Measurements from ENCODE around the gene SERPINF2. TPM values are rescaled to one million over a fixed set of nuclear protein-coding genes. Genes with fewer than 3 reads are reported as not detected.

The SERPINF2 gene
- total RNA-seq, 1 experiment from 2014 or later, result 0.68 TPM

- H3K27ac ChIP-seq (ENCODE audit: insufficient read length, low read depth, low read length), result no peak overlapping the region
- DNase-seq, result no peak
- peaks cover 2% of the 10 kb centered on the region; the same call in 1 of the 2 replicates for H3K27me3 Mint-ChIP-seq (ENCODE audit: low read depth)
- H3K79me1 ChIP-seq (ENCODE audit: insufficient read depth, low read depth, low read length, poor library complexity, severe bottlenecking), result no peaks in the 10 kb centered on the region
- H2BK5ac ChIP-seq (ENCODE audit: insufficient read length, low read length), result no peak overlapping the region
- no peaks in the 10 kb centered on the region for H4K20me1 ChIP-seq (ENCODE audit: control insufficient read depth, insufficient read depth, insufficient read length)
- H2BK12ac ChIP-seq (ENCODE audit: insufficient read length, low read depth, low read length), result no peak overlapping the region
- peaks cover 2 to 4% of the 10 kb centered on the region in 2 experiments; a peak in 1 of 4 replicates for H3K4me1 Mint-ChIP-seq
- no CpG with 5 or more reads among the region's 54 CpGs for WGBS (ENCODE audit: extremely low coverage, insufficient read length, low lambda C conversion rate)
- H2AFZ ChIP-seq (ENCODE audit: low read length), result no peak overlapping the region
- no peak overlapping the region for H4K91ac ChIP-seq (ENCODE audit: insufficient read length, low read depth, low read length)
- no peaks in the 10 kb centered on the region for H3K4me1 ChIP-seq (ENCODE audit: insufficient read depth, low read length)
- H3K4ac ChIP-seq (ENCODE audit: low read depth, low read length), result no peak overlapping the region
- H3K27me3 ChIP-seq (ENCODE audit: insufficient read depth, low read length), result no peaks in the 10 kb centered on the region
- no peak overlapping the region for H3K23ac ChIP-seq (ENCODE audit: insufficient read length, low read depth, low read length)
- no peak overlapping the region; the same call in 1 of the 2 replicates for H3K14ac ChIP-seq (ENCODE audit: insufficient read depth, low read length)
- H3K79me2 ChIP-seq (ENCODE audit: insufficient read depth, low read length), result no peaks in the 10 kb centered on the region
- TF ChIP-seq CTCF (conservative IDR thresholded peaks at IDR 0.05), result no peak
- no peak overlapping the region for H3K56ac ChIP-seq (ENCODE audit: insufficient read length, low read depth, low read length)
- H3K27ac Mint-ChIP-seq, result peak overlapping the region in 1 of 3 experiments; percentile 56; a peak in 1 of 7 replicates
- no peak overlapping the region for H2BK20ac ChIP-seq (ENCODE audit: low read depth, low read length, poor library complexity, severe bottlenecking)
- peaks cover 0 to 9% (median 0%) of the 10 kb centered on the region in 3 experiments; a peak in 4 of 7 replicates for H3K36me3 Mint-ChIP-seq (ENCODE audit: insufficient read depth in 1 of 3, low read depth in 3 of 3)
- H3K4me2 ChIP-seq (ENCODE audit: insufficient read depth, insufficient read length, low read length), result peak overlapping the region; percentile 25
- H3K4me3 Mint-ChIP-seq, result peak overlapping the region; percentile 63 to 72
- peaks cover 4% of the 10 kb centered on the region for H3K23me2 ChIP-seq (ENCODE audit: insufficient read length, low read depth, low read length, poor library complexity, severe bottlenecking)
- H4K5ac ChIP-seq (ENCODE audit: insufficient read length, low read depth, low read length), result no peak overlapping the region
- H3K9me3 ChIP-seq (ENCODE audit: control insufficient read depth, low read depth, low read length), result no peaks in the 10 kb centered on the region
- no peak overlapping the region for H2AK5ac ChIP-seq (ENCODE audit: insufficient read length, low read length)
- H4K8ac ChIP-seq (replicated peaks; ENCODE audit: insufficient read length, low read depth, low read length), result no peak overlapping the region
- no peak overlapping the region for H3K9ac ChIP-seq (ENCODE audit: extremely low read depth, insufficient read length, low read length)
- H3K18ac ChIP-seq (ENCODE audit: insufficient read length, low read depth, low read length), result no peak overlapping the region
- no peak overlapping the region for H2BK120ac ChIP-seq (ENCODE audit: low read depth, low read length, poor library complexity, severe bottlenecking)
- H3K9me3 Mint-ChIP-seq, result no peaks in the 10 kb centered on the region; a peak in 1 of 5 replicates
- no peak overlapping the region for H2BK15ac ChIP-seq (ENCODE audit: low read depth, low read length)
- H3T11ph ChIP-seq (ENCODE audit: low read length), result no peak overlapping the region
These were observed 16.8 kb upstream of the SERPINF2 start for GRCh38 chr17:1725642-1726511.
